ENCODE results near the gene NDUFA1.

DNA sequence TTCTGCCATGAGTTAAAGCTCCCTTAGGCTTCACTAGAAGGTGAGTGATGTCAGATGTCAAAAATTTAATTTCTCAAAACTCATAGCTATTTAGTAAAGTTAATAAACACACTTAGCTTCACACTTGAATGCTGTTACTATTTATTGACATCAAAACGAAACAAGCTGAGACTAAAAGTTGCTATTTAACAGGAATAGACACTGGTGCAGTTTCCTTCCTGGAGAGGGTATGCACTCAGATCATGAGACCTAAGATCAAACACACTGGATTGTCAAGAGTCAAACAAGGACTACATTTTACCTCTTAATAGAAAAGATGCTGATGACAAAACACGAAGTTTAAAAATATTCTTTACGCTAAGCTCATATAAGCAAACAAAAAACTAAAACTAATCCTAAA, 37.7 kb upstream of the NDUFA1 start:
- TF ChIP-seq NFIC (IDR thresholded peaks at IDR 0.05) = no peak
- TF ChIP-seq EGR1 (IDR thresholded peaks at IDR 0.05) = no peak
- TF ChIP-seq RAD21 (IDR thresholded peaks at IDR 0.05; ENCODE audit: low read depth) = no peak
- TF ChIP-seq EP300 (IDR thresholded peaks at IDR 0.05; ENCODE audit: borderline replicate concordance) = no peak
- no peak for TF ChIP-seq TEAD4 (IDR thresholded peaks at IDR 0.05)
- no peak for TF ChIP-seq CEBPB (IDR thresholded peaks at IDR 0.05)
- TF ChIP-seq YY1 (IDR thresholded peaks at IDR 0.05; ENCODE audit: low read depth) = no peak
- TF ChIP-seq, protein P1, sequence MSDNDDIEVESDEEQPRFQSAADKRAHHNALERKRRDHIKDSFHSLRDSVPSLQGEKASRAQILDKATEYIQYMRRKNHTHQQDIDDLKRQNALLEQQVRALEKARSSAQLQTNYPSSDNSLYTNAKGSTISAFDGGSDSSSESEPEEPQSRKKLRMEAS (IDR thresholded peaks at IDR 0.05) = no peak
